Activated T-cell treated with anti-CD3 and anti-CD28 coated beads for 1 hour (primary cell): ENCODE measurements around the gene MEOX2.

ENCODE experiments used
- DNase-seq: peaks from one replicate; pipeline ENCODE4 v3.0.0-alpha.2; 2020; ENCODE audit warnings: low read depth

MEOX2 gene

DNA sequence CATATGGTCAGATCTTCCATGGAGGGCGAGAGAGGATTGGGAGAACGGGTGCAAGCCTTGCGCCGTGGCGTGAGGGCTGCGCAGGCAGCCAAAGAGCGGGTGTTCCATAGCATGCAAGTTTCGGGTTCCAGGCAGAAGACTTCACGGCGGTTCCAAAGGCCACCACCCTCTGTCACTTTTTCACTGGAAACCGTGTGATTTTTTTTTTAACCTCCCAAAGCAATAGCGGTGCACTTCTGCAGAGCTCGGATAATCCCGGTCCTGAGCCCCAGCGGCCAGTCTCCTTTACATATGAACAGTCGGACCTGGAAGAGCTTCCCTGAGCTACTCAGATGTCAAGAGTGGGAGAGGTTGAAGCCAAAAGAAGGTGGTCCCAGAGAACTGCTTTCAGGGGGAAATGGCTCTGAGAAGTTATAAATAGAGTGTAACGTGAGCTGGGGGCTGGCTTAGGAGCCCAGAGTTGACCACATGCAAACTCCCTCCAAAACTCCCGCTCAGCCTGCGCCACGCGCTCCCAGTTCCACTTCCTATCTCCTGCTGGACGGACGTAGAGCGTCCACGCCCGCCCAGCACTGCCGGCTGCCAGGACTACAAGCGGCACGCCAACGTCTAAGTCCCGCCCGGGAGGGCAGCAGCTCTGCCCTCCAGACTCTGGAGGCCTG lies at the start of gene MEOX2:
MEOX2 (minus strand) TSS at position 389 of the 662 bp plus-strand sequence; CDS start at position 108, 281 bp downstream.
- DNase-seq: no peak

DNA sequence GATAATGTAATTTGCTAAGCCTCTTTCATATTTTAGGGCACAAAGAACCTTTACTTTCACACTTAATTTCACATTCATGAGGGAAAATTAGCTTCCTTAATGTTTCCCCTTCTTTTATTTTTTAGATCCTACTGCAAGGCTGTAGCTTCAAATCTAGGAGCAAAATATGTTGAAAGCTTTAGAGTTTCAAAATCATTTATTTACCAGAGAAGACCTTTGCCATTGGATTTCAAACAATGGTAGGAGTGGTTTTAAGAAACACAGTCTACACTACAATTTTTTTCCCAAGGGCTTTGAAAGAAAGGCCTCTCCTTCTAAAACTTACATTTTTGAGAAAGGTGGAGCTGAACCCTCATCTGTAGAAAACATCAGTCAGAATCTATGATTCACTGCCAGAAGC lies 43.3 kb upstream of the MEOX2 start:
- DNase-seq: no peak

- no peak for DNase-seq
These were observed 38.6 kb upstream of the MEOX2 start for GRCh38 chr7:15725051-15725450.

GRCh38 chr7:15723841-15724240 lies 37.4 kb upstream of the MEOX2 start:
- DNase-seq: no peak

- DNase-seq: no peak
These were observed 34.5 kb upstream of the MEOX2 start for GRCh38 chr7:15720849-15721471.

GRCh38 chr7:15719311-15719710 lies 32.8 kb upstream of the MEOX2 start:
- DNase-seq: no peak

DNA sequence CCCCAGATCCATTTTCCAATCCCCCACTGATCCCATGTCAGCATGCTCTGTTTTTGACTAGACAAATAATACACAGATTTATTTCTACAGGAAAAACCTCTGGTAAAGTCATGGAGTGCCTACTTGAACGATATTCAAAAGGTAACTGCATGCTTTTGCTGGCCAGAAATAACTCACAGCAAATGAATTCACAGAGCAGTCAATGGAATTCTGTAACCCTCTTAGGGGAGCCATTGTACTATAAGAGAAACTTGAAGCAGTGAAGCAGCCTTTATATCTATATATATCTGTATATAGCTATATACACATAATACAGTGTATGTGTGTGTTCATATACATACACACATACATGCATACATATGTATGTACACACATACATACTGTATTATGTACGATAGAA lies 29.0 kb upstream of the MEOX2 start:
- no peak for DNase-seq

DNA sequence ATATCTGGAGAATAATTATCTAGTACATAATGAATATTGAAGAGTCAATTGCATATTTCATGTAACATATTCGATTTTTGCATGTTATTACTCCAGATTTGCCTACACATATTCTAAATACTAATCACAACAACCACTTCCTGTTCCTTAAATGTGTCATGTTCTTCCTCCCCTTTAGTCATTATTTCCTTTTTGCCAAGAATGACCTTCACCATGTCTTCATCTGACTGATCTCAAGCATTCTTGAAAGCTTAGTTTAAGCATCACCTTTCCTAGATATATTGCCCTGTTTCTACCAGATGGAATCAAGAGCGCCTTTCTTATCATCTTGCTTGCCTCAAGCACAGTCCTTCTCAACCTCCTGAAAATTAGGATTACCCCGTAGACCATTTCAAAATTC lies 23.5 kb upstream of the MEOX2 start:
- DNase-seq: no peak

- no peak for DNase-seq
These were observed 21.1 kb upstream of the MEOX2 start for GRCh38 chr7:15707570-15707969.

DNA sequence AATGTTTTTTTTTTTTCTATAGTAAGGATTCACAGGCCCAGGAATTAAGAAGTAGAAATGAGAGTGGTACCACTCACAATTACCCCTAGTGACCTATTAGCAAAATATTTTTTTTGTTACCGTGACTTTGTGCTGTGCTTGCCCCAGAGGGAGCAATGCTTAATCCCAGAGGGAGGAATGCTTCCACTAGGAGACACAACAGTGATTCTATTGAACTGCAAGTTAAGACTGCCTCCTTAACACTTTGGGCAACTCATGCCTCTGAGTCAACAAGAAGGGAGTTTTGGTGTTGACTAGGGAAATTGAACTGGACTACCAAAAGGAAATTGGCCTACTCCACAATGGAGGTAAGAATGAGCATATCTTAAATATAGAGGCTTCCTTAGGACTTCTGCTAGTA lies 17.2 kb upstream of the MEOX2 start:
- DNase-seq: no peak

- DNase-seq: no peak
These were observed 6.1 kb upstream of the MEOX2 start for GRCh38 chr7:15692501-15693020.

DNA sequence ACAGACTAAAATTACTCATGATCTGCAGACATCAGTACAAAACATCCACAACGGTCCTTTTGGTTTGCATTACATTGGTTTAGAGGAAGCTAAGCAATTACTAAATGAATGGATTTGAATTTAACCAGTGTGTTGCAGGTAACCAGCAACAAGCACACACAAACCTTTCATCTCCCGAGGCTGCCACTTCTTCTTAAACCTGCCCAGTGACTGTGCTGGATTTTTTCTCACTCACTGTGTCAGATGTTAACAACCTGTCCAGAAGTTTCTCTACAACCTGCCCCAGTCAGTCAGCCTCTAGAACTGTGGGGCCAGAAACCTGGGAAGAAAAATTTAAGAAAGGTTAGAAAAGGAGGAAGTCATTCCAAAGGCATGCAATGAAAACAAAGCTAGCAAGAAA lies 2.4 kb upstream of the MEOX2 start:
- DNase-seq: no peak

DNA sequence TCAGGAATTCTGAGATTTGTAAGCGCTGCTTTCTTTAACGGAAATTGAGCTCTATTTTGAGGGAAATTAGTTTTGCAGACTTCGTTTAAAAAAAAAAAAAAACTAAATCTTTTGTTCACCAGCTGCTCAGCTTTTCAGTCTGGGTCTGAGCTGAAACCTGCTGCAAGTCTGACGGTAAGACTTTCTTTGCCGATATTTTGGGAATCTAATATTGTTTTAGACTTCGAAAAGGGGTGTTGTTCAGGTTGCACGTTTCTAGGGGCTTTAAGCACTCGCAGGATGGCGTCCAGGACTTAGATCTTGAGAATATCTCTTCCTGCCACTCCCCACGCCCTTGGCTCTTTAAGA lies 1.8 kb upstream of the MEOX2 start:
- no peak for DNase-seq

DNA sequence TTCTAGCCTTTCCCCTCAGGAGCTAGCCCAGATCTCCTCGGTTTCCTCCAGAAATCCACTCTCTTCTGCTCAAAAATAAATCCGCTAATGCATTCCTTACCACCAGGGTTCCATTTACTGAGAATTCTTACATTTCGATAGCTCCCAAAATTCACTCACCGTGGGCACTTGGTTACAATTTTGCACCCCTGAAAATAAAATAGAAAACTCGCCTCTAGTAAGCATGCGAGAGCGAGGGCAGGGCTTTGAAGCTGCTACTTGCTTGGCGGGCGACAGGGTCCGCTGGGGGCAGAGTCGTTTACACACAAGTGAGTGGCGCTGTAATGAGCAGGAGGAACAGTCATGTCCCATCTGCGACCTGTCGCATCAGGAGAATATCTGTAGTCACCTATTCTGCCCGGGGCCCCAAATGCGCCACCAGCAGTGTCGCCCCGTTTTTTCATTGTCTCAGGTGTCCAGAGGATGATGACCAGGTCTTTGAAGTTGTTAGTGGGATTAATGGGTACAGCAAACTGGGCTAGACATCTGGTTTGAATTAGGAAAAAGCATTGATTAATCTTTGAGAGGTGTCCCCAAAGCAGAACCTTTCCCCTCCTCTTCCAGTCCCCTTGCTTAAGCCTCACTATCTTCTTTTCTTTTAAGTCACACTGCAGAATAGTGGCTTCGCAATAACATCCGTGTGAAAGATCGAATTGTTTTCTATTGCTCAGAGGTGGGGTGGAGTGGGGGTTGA lies 1.2 kb upstream of the MEOX2 start:
- no peak for DNase-seq

DNA sequence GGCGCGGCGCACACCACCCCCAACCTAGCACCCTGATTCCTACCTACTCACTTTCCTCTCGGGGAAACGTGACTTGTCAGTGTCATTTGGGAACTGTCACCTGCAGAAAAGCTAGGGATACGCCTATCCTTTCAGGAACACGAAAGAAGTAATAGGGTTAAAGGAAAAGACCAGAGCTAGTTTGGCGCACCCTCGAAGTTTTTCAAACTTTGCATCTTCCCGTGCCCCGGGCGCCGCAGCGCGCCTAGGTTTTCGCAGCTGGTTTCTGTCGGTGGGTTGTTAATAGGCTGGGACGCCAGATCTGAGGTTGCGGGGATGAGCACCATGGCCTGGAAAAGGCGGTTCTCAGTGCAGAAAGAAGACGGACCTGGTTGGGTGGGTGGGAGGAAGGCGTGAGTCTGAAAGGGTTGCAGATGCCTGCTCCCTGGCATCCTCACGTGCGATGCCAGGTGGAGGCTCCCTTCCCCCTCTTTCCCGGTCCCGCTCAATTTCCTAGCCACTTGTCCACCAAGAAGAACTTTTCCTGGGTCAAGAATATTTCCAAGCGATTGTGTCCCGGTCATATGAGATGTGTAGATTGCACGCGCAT lies 568 bp upstream of the MEOX2 start:
- DNase-seq: no peak

- DNase-seq: no peak
These were observed 857 bp downstream of the MEOX2 start for GRCh38 chr7:15685358-15686294.

DNA sequence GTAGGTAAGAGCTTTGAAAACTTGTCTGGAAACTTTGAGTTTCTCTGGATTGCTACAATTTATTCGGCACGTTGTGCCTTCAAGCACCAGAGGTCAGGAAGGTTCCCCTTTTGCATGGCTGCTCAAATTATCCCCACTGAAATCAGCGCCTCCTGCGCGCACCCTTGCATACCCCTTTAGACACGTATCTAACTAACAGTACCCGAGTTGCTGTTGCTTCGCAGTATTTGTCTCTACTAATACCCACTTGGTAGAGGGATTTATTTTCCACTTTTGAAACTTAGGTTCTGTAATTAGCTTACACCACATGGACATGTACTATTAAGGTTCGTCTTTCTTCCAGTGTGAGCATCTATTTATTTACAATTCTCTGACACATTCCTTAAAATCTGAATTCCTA lies 1.6 kb downstream of the MEOX2 start:
- no peak for DNase-seq

- no peak for DNase-seq
These were observed 2.2 kb downstream of the MEOX2 start for GRCh38 chr7:15684111-15684800.

- DNase-seq: no peak
These were observed 3.7 kb downstream of the MEOX2 start for GRCh38 chr7:15682751-15683245.

DNA sequence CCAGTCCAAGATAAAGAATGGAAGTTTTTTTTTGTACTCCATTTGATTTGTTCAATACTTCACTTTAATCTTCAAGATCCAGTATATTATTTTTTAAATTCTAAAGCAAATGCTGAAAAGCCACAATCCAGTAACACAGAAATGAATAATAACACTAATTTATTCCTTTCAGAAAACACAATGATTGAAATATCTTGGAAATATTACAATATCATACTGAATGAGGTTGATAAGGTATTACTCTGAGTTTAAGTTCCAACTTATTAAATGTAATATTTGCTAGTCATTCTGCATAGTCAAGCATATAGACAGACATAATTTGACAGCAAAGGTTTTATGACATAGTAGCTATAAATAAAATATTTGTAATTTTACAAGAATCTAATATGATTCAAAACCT lies 4.4 kb downstream of the MEOX2 start:
- no peak for DNase-seq

DNA sequence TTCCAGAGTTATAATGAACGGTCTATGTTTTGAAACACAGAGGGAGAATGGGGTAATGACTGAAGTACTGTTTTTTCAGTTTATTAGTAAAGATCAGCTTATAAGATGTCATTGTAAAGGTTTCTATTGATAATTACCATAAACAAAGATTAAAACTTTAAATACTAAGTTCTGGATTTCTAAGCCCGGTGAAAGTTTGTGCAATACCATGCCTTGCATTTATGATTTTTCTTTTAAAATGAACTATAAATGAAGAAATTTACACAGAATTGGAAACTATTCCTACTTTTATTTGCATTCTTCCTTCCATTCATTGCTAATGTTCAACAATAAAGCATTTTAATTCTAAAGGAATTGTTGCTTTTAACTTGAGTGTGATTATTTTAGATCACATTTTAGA lies 4.9 kb downstream of the MEOX2 start:
- DNase-seq: no peak
